ENCODE results near the gene APOBEC3A. TPM values are rescaled to one million over a fixed set of nuclear protein-coding genes. Genes with fewer than 3 reads are reported as not detected.

The APOBEC3A gene
- 1 to 10 TPM; 1.4 to 7.3 TPM for total RNA-seq
- polyA plus RNA-seq = 1 to 10 TPM in 1 of 2 donors, not detected in 1; 4.4 TPM
- long read RNA-seq, donor 1, partial matches to known transcripts = 0 of 4 reads
- long read RNA-seq, donor 1, other reads (novel, unspliced or antisense) = 1 of 4 reads
- long read RNA-seq, donor 2 = 0 reads

- Histone ChIP-seq H3K9me3 (ENCODE audit: control insufficient read depth, low read length) (no peaks in the 10 kb centered on the region), H3K27me3 (ENCODE audit: control insufficient read depth in 1 of 2, insufficient read depth in 2 of 2, low read length in 1 of 2) (no peaks in the 10 kb centered on the region), H3K4me1 (ENCODE audit: control insufficient read depth in 1 of 2, insufficient read depth in 2 of 2, low read length in 2 of 2) (no peaks in the 10 kb centered on the region), H3K4me3 (ENCODE audit: low read length in 2 of 2) (no peak within 1 kb of the TSS), H3K27ac (ENCODE audit: low read depth in 1 of 2, low read length in 2 of 2) (no peak within 1 kb of the TSS), H3K36me3 (ENCODE audit: control insufficient read depth in 1 of 2, insufficient read depth in 2 of 2, low read length in 1 of 2) (no peaks in the 10 kb centered on the region)
- peak; percentile 61 to 66 for DNase-seq
- 86 to 88% methylated on average over 11 of the region's 11 CpGs for WGBS, 2 donors
- peak; percentile 8 for ATAC-seq (ENCODE audit: low FRiP score)
- intact Hi-C loops (cut with DNase I) = no loop called here
Observed at GRCh38 chr22:38957046-38957770, at the start of gene APOBEC3A. APOBEC3A (plus strand) TSS chr22:38957609; CDS start chr22:38957692, 83 bp downstream.

- no peaks in the 10 kb centered on the region for H3K36me3 ChIP-seq (ENCODE audit: control insufficient read depth in 1 of 2, insufficient read depth in 2 of 2, low read length in 1 of 2)
- no peak overlapping the region for H3K4me3 ChIP-seq (ENCODE audit: low read length in 2 of 2)
- WGBS, 2 donors = 84 to 87% methylated on average over 2 of the region's 2 CpGs
- DNase-seq (no peak), ATAC-seq (ENCODE audit: low FRiP score) (no peak)
- H3K27me3 ChIP-seq (ENCODE audit: control insufficient read depth in 1 of 2, insufficient read depth in 2 of 2, low read length in 1 of 2) = no peaks in the 10 kb centered on the region
- H3K9me3 ChIP-seq (ENCODE audit: control insufficient read depth, low read length) = no peaks in the 10 kb centered on the region
- intact Hi-C loops (cut with DNase I) = no loop called here
- no peaks in the 10 kb centered on the region for H3K4me1 ChIP-seq (ENCODE audit: control insufficient read depth in 1 of 2, insufficient read depth in 2 of 2, low read length in 2 of 2)
- no peak overlapping the region for H3K27ac ChIP-seq (ENCODE audit: low read depth in 1 of 2, low read length in 2 of 2)
Observed at GRCh38 chr22:38907767-38908166, 49.6 kb upstream of the APOBEC3A start.

DNA sequence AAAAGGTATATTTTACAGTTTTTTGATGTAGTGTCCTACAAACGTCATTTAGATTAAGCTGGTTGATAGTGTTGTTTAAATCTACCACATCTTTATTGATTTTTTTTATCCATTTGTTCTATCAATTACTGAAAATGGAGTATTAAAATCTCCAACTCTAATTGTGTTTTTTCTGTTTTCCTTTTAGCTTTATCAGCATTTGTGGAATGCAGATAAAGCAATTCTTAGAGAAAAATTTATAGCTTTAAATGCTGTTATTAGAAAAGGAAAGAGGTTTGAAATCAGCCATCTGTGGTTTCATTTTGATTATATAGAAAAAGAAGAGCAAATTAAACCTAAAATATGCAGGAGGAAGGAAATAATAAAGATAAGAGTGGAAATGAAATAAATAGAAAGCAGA is 46.0 kb upstream of the APOBEC3A start:
- Histone ChIP-seq H3K4me1 (ENCODE audit: control insufficient read depth in 1 of 2, insufficient read depth in 2 of 2, low read length in 2 of 2) (no peaks in the 10 kb centered on the region), H3K36me3 (ENCODE audit: control insufficient read depth in 1 of 2, insufficient read depth in 2 of 2, low read length in 1 of 2) (no peaks in the 10 kb centered on the region), H3K27me3 (ENCODE audit: control insufficient read depth in 1 of 2, insufficient read depth in 2 of 2, low read length in 1 of 2) (no peaks in the 10 kb centered on the region), H3K27ac (ENCODE audit: low read depth in 1 of 2, low read length in 2 of 2) (no peak overlapping the region), H3K9me3 (ENCODE audit: control insufficient read depth, low read length) (no peaks in the 10 kb centered on the region), H3K4me3 (ENCODE audit: low read length in 2 of 2) (no peak overlapping the region)
- no peak for ATAC-seq (ENCODE audit: low FRiP score)
- no peak for DNase-seq
- intact Hi-C loops (cut with DNase I) = no loop called here
- WGBS, 2 donors = 61 to 67% methylated on average over 1 of the region's 1 CpG

- intact Hi-C loops (cut with DNase I) = loop anchor here in 1 of 2 donors (5.0 to 10.0 kb wide), 2 partner anchors 37 to 155 kb away; no protein-coding TSS in a partner anchor
- Histone ChIP-seq H3K4me1 (ENCODE audit: control insufficient read depth in 1 of 2, insufficient read depth in 2 of 2, low read length in 2 of 2) (no peaks in the 10 kb centered on the region), H3K27ac (ENCODE audit: low read depth in 1 of 2, low read length in 2 of 2) (no peak overlapping the region), H3K36me3 (ENCODE audit: control insufficient read depth in 1 of 2, insufficient read depth in 2 of 2, low read length in 1 of 2) (no peaks in the 10 kb centered on the region), H3K4me3 (ENCODE audit: low read length in 2 of 2) (no peak overlapping the region), H3K27me3 (ENCODE audit: control insufficient read depth in 1 of 2, insufficient read depth in 2 of 2, low read length in 1 of 2) (no peaks in the 10 kb centered on the region), H3K9me3 (ENCODE audit: control insufficient read depth, low read length) (peaks cover 1% of the 10 kb centered on the region)
- no peak for ATAC-seq (ENCODE audit: low FRiP score)
- 97 to 100% methylated on average over 1 of the region's 1 CpG for WGBS, 2 donors
- DNase-seq = no peak
Observed at GRCh38 chr22:38919631-38920190, 37.7 kb upstream of the APOBEC3A start.

DNA sequence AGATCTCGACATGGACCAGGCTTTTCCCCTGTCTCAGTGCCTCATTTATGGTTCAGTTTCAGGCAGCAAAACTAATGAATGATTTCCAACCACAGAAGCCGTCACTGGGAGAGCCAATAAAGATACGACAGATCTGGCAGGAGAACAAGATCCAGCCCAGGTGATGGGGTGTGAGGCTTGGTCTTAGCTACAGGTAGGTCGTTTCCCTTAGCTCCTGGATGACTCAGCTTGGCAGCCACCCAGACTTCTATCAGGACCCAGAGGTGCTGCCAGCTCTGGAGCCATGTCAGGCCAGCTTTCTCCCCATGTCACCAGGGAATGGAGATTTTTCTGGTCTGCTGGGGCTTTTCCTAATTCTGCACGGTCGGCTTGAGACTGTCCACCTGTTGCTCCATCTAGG is 36.3 kb upstream of the APOBEC3A start:
- no peak overlapping the region for H3K4me3 ChIP-seq (ENCODE audit: low read length in 2 of 2)
- H3K9me3 ChIP-seq (ENCODE audit: control insufficient read depth, low read length) = peaks cover 1% of the 10 kb centered on the region
- no peaks in the 10 kb centered on the region for H3K27me3 ChIP-seq (ENCODE audit: control insufficient read depth in 1 of 2, insufficient read depth in 2 of 2, low read length in 1 of 2)
- no peaks in the 10 kb centered on the region for H3K36me3 ChIP-seq (ENCODE audit: control insufficient read depth in 1 of 2, insufficient read depth in 2 of 2, low read length in 1 of 2)
- no peak overlapping the region for H3K27ac ChIP-seq (ENCODE audit: low read depth in 1 of 2, low read length in 2 of 2)
- intact Hi-C loops (cut with DNase I) = loop anchor here in 1 of 2 donors (5.0 to 10.0 kb wide), 2 partner anchors 39 to 156 kb away; no protein-coding TSS in a partner anchor
- no peak for ATAC-seq (ENCODE audit: low FRiP score)
- H3K4me1 ChIP-seq (ENCODE audit: control insufficient read depth in 1 of 2, insufficient read depth in 2 of 2, low read length in 2 of 2) = no peaks in the 10 kb centered on the region
- 32 to 42% methylated on average over 6 of the region's 6 CpGs for WGBS, 2 donors
- no peak for DNase-seq

DNA sequence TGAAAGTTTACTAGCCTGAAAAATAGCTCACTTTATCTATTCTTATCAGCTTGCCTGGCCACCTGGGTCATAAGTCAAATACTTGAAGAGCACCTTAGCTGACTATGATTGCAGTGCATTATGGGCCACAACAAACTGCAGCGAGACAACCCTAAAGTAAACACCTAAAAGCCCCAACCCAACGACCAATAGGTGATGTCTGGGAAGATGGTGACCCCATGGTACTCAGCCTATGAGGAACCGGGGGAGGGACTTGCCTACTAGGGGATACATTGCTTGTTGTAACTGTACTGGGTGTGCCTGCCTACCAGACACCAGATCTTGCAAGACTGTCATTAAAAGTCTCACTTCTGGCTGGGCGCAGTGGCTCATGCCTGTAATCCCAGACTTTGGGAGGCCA is 35.6 kb upstream of the APOBEC3A start:
- no peak overlapping the region for H3K27ac ChIP-seq (ENCODE audit: low read depth in 1 of 2, low read length in 2 of 2)

GRCh38 chr22:38923463-38924346 is 33.7 kb upstream of the APOBEC3A start:
- DNase-seq = peak; percentile 86 to 90
- no peaks in the 10 kb centered on the region for H3K9me3 ChIP-seq (ENCODE audit: control insufficient read depth, low read length)
- H3K27ac ChIP-seq (ENCODE audit: low read depth in 1 of 2, low read length in 2 of 2) = peak overlapping the region; percentile 68 to 87
- H3K36me3 ChIP-seq (ENCODE audit: control insufficient read depth in 1 of 2, insufficient read depth in 2 of 2, low read length in 1 of 2) = no peaks in the 10 kb centered on the region
- H3K4me3 ChIP-seq (ENCODE audit: low read length in 2 of 2) = no peak overlapping the region
- H3K27me3 ChIP-seq (ENCODE audit: control insufficient read depth in 1 of 2, insufficient read depth in 2 of 2, low read length in 1 of 2) = no peaks in the 10 kb centered on the region
- 4 to 13% methylated on average over 10 of the region's 10 CpGs for WGBS, 2 donors
- intact Hi-C loops (cut with DNase I) = loop anchor here (2.0 to 10.0 kb wide), 4 partner anchors 41 to 159 kb away; no protein-coding TSS in a partner anchor
- H3K4me1 ChIP-seq (ENCODE audit: control insufficient read depth in 1 of 2, insufficient read depth in 2 of 2, low read length in 2 of 2) = no peaks in the 10 kb centered on the region
- ATAC-seq (ENCODE audit: low FRiP score) = peak; percentile 96

More for the DNA sequence above, 35.6 kb upstream of the APOBEC3A start:
- DNase-seq = no peak
- ATAC-seq (ENCODE audit: low FRiP score) = no peak
- H3K36me3 ChIP-seq (ENCODE audit: control insufficient read depth in 1 of 2, insufficient read depth in 2 of 2, low read length in 1 of 2) = no peaks in the 10 kb centered on the region
- H3K4me3 ChIP-seq (ENCODE audit: low read length in 2 of 2) = no peak overlapping the region
- H3K27me3 ChIP-seq (ENCODE audit: control insufficient read depth in 1 of 2, insufficient read depth in 2 of 2, low read length in 1 of 2) = no peaks in the 10 kb centered on the region
- 86 to 89% methylated on average over 4 of the region's 4 CpGs for WGBS, 2 donors
- no peaks in the 10 kb centered on the region for H3K4me1 ChIP-seq (ENCODE audit: control insufficient read depth in 1 of 2, insufficient read depth in 2 of 2, low read length in 2 of 2)
- intact Hi-C loops (cut with DNase I) = loop anchor here in 1 of 2 donors (5.0 to 10.0 kb wide), 2 partner anchors 40 to 157 kb away; no protein-coding TSS in a partner anchor
- H3K9me3 ChIP-seq (ENCODE audit: control insufficient read depth, low read length) = peaks cover 1% of the 10 kb centered on the region

GRCh38 chr22:38924347-38924952 is 33.0 kb upstream of the APOBEC3A start:
- peak; percentile 83 for ATAC-seq (ENCODE audit: low FRiP score)
- H3K27me3 ChIP-seq (ENCODE audit: control insufficient read depth in 1 of 2, insufficient read depth in 2 of 2, low read length in 1 of 2) = no peaks in the 10 kb centered on the region
- H3K27ac ChIP-seq (ENCODE audit: low read depth in 1 of 2, low read length in 2 of 2) = peak overlapping the region; percentile 68 to 87
- WGBS, 2 donors = 3 to 5% methylated on average over 9 of the region's 9 CpGs
- no peaks in the 10 kb centered on the region for H3K36me3 ChIP-seq (ENCODE audit: control insufficient read depth in 1 of 2, insufficient read depth in 2 of 2, low read length in 1 of 2)
- peak; percentile 88 to 90 for DNase-seq
- no peaks in the 10 kb centered on the region for H3K4me1 ChIP-seq (ENCODE audit: control insufficient read depth in 1 of 2, insufficient read depth in 2 of 2, low read length in 2 of 2)
- no peaks in the 10 kb centered on the region for H3K9me3 ChIP-seq (ENCODE audit: control insufficient read depth, low read length)
- intact Hi-C loops (cut with DNase I) = loop anchor here (2.0 to 10.0 kb wide), 4 partner anchors 42 to 160 kb away; no protein-coding TSS in a partner anchor
- H3K4me3 ChIP-seq (ENCODE audit: low read length in 2 of 2) = no peak overlapping the region
